Right renal cortex interstitium (tissue), 3 donors: ENCODE measurements around the gene PRR5L. TPM values are rescaled to one million over a fixed set of nuclear protein-coding genes. Genes with fewer than 3 reads are reported as not detected.

Source experiments
- DNase-seq, 3 donors: peaks; one replicate each; pipeline ENCODE4 v3.0.0-alpha.2; 2013; ENCODE audit warnings: low read depth in 3 of 3, low spot score in 2 of 3
- polyA plus RNA-seq, 3 donors: library from polyadenylated mRNA; unstranded; fragments of 120-200 nt; gene quantifications; one replicate each; pipeline ENCODE4 v1.2.1, GENCODE V29; 2013; ENCODE audit not compliant: insufficient read length in 3 of 3

PRR5L gene
- polyA plus RNA-seq, 3 donors: 13.6 to 19.7 (median 15.7) TPM

- no peak for DNase-seq
Measured at GRCh38 chr11:36354221-36355003, 58.3 kb downstream of the PRR5L start.

- no peak for DNase-seq
Measured at GRCh38 chr11:36356201-36356600, 60.1 kb downstream of the PRR5L start.

GRCh38 chr11:36357831-36358230 is 61.7 kb downstream of the PRR5L start:
- no peak for DNase-seq

- no peak for DNase-seq
Measured at GRCh38 chr11:36358436-36358835, 62.3 kb downstream of the PRR5L start.

- DNase-seq: no peak
Measured at GRCh38 chr11:36360318-36360717, 64.2 kb downstream of the PRR5L start.

GRCh38 chr11:36360826-36361415 is 64.8 kb downstream of the PRR5L start:
- DNase-seq: no peak

- no peak for DNase-seq
Measured at GRCh38 chr11:36361472-36361871, 65.4 kb downstream of the PRR5L start.

GRCh38 chr11:36361901-36362391 is 65.9 kb downstream of the PRR5L start:
- no peak for DNase-seq

- DNase-seq: no peak
Measured at GRCh38 chr11:36362902-36363301, 66.8 kb downstream of the PRR5L start.

- DNase-seq: no peak
Measured at GRCh38 chr11:36363361-36364268, 67.5 kb downstream of the PRR5L start.

GRCh38 chr11:36364551-36365325 is 68.7 kb downstream of the PRR5L start:
- no peak for DNase-seq

- DNase-seq: no peak
Measured at GRCh38 chr11:36365907-36366306, 69.8 kb downstream of the PRR5L start.

- no peak for DNase-seq
Measured at GRCh38 chr11:36367806-36368680, 72.0 kb downstream of the PRR5L start.

GRCh38 chr11:36371181-36371580 is 75.1 kb downstream of the PRR5L start:
- DNase-seq: no peak

GRCh38 chr11:36371590-36371989 is 75.5 kb downstream of the PRR5L start:
- DNase-seq: no peak

GRCh38 chr11:36372101-36372771 is 76.1 kb downstream of the PRR5L start:
- DNase-seq: no peak

GRCh38 chr11:36373016-36374010 is 77.2 kb downstream of the PRR5L start:
- no peak for DNase-seq

- DNase-seq: no peak
Measured at GRCh38 chr11:36374726-36375125, 78.6 kb downstream of the PRR5L start.
